DMS 273 (cell line): Measurements from ENCODE around the gene TRAK1.

Experiments
- DNase-seq: peaks from one replicate; lab custom pipeline; 2025; ENCODE audit not compliant: unreplicated experiment; lab: John Stamatoyannopoulos, UW

Gene TRAK1

GRCh38 chr3:42122261-42123011 is 31.3 kb downstream of the TRAK1 start:
- peak; percentile 12 for DNase-seq

- peak; percentile 12 for DNase-seq
These were observed 31.9 kb downstream of the TRAK1 start for GRCh38 chr3:42123012-42123581.

- no peak for DNase-seq
These were observed 32.9 kb downstream of the TRAK1 start for GRCh38 chr3:42123824-42124658.

- DNase-seq: no peak
These were observed 36.1 kb downstream of the TRAK1 start for GRCh38 chr3:42127226-42127625.

- DNase-seq: no peak
These were observed 37.4 kb downstream of the TRAK1 start for GRCh38 chr3:42128526-42128925.

GRCh38 chr3:42129014-42129953 is 38.1 kb downstream of the TRAK1 start:
- no peak for DNase-seq

- no peak for DNase-seq
These were observed 38.8 kb downstream of the TRAK1 start for GRCh38 chr3:42130007-42130328.

GRCh38 chr3:42130329-42131070 is 39.3 kb downstream of the TRAK1 start:
- DNase-seq: no peak

GRCh38 chr3:42133500-42134298 is 42.5 kb downstream of the TRAK1 start:
- DNase-seq: no peak

GRCh38 chr3:42134867-42135464 is 43.8 kb downstream of the TRAK1 start:
- no peak for DNase-seq

- no peak for DNase-seq
These were observed 48.7 kb downstream of the TRAK1 start for GRCh38 chr3:42139621-42140453.

- DNase-seq: no peak
These were observed 49.6 kb downstream of the TRAK1 start for GRCh38 chr3:42140665-42141203.

- DNase-seq: no peak
These were observed 52.3 kb downstream of the TRAK1 start for GRCh38 chr3:42143440-42143839.

GRCh38 chr3:42144209-42144608 is 53.1 kb downstream of the TRAK1 start:
- no peak for DNase-seq

- no peak for DNase-seq
These were observed 57.1 kb downstream of the TRAK1 start for GRCh38 chr3:42148086-42148848.

- DNase-seq: peak; percentile 6
These were observed 57.9 kb downstream of the TRAK1 start for GRCh38 chr3:42148982-42149432.

GRCh38 chr3:42149532-42149931 is 58.4 kb downstream of the TRAK1 start:
- DNase-seq: no peak
